Inferior parietal cortex (tissue), 1 donor: ENCODE data around the gene LRATD1.
A peak's percentile ranks its signal among the peaks of the same experiment; 100 is the strongest.
"Not testable (repeated sequence)": the region's sequence is repeated elsewhere in the genome, so short reads cannot be mapped to it uniquely, and the experiment has no call there.

Experiments
- DNase-seq: peaks from one replicate; pipeline ENCODE4 v3.0.0-alpha.2; 2016; ENCODE audit errors: extremely low spot score

Gene LRATD1

GRCh38 chr2:14632133-14632936 lies at the start of gene LRATD1:
TSS of gene LRATD1 (plus strand) at chr2:14632717. CDS start at chr2:14633980, 1,263 bp downstream.
- peak; percentile 71 for DNase-seq

- no peak for DNase-seq
Measured at GRCh38 chr2:14583059-14583458, 49.5 kb upstream of the LRATD1 start.

DNA sequence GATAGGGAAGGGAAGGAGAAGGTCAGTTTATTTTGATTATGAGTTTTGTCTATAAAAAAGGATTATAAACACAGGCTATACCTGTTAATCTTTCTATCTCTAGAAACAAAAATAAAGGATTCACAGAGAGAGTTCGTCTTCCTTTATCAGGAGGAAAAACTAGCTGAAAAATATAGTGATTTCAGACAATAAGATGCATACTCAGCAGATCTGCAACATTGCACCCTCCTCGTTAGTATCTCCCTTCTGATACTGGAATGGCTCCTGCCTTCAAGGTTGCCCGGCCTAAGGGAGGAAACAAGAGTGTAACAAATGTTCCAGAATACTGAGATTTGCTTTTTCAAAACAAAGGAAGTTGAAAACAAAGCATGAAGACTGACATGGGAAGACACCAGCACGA lies 48.7 kb upstream of the LRATD1 start:
- no peak for DNase-seq

GRCh38 chr2:14587119-14587518 lies 45.4 kb upstream of the LRATD1 start:
- no peak for DNase-seq

DNA sequence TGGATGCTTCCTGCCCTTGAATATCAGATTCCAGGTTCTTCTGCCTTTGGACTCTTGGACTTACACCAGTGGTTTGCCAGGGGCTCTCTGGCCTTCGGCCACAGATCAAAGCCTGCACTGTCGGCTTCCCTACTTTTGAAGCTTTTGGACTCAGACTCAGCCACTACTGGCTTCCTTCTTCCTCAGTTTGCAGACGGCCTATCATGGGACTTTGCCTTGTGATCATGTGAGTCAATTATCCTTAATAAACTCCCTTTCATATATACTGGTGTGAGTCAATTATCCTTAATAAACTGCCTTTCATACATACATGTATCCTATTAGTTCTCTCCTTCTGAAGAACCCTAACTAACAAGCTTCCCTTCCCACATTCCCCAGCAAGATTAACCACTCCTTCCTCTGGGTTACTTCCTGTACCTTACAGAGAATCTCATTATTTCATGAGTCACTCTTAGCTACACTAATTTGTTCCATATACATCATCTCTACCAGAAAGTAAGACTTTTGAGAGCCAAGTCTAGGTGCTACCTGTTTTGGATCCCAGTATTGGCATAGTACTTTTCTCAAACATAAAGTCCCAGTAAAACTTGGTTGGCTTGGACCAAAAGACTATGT lies 31.3 kb upstream of the LRATD1 start:
- no peak for DNase-seq

- DNase-seq: no peak
Measured at GRCh38 chr2:14602309-14602708, 30.2 kb upstream of the LRATD1 start.

DNA sequence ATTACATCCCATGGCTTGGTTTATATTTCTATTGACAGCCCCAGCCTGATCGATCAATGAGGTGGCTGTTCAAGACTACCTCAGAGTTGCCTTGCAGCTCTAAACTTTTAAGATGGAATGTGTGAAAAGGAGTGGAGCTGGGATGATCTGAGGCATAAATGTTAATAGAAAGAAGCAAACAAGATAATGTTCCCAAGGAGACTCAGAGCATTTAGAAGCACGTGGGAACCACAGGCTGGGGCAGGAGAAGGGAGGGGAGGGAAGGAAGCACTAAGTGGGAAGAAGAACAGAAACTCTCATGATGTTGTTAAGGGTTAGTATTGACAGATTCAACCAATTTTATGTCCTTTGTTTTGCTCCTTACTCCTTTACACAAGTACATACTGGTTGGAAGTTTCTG lies 28.8 kb upstream of the LRATD1 start:
- no peak for DNase-seq

DNA sequence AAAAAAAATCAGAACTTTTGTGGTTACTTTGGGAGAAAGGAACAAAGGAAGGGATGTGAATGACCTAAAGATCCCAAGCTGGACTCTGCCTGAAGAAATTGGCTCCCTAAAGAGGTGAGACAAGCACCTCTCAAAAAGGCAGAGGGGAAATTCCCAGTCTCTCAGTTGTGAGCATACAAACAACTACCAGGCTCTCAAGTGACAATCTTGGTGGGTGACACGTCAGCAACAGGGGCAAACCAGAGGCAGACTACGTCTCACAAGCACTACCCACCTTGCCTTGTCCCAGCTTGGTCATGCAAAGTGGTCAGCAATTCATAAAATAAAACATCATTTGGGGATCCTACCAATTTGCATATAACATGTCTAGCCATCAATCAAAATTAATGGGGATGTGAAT lies 24.3 kb upstream of the LRATD1 start:
- no peak for DNase-seq

- DNase-seq: no peak
Measured at GRCh38 chr2:14614017-14614416, 18.5 kb upstream of the LRATD1 start.

GRCh38 chr2:14615121-14615520 lies 17.4 kb upstream of the LRATD1 start:
- no peak for DNase-seq

DNA sequence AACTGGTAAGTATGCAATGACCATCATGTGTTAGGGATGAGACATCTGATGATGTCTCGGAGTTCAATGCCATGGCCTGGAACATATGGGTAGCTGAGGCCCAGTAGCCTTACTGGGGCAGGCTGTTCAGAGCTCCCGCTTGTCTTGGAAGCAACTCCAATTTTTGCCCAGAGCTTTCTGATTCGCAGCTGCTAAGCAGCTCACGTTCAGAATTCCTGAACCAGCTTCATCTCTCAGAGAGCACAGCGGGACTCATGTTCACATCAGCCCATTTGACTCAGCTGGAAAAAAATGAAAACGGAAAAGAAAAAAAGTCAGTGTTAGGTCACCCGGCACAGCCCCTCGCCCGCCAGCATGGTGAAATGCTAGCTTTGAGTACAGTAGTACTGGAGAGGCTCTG lies 16.8 kb upstream of the LRATD1 start:
- DNase-seq: no peak

DNA sequence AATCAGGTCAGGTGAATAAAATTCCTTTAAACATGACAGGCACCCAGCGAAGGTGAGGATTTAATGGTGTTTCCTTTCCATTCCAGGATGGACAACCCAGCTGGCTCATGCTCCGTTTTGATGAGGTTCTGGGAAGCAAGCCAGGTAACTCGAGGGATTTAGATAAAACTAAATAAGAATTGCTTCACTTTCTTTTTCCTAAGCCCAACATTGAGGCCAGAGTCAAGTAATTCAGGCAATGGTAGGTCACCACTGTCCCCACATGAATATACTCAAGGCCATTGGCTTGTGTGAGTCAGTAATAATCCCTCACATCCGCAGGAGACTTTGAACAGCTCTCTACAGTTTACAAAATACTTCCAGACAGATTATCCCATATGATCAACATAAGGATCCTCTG lies 16.2 kb upstream of the LRATD1 start:
- DNase-seq: no peak

- DNase-seq: no peak
Measured at GRCh38 chr2:14616950-14617349, 15.6 kb upstream of the LRATD1 start.

DNA sequence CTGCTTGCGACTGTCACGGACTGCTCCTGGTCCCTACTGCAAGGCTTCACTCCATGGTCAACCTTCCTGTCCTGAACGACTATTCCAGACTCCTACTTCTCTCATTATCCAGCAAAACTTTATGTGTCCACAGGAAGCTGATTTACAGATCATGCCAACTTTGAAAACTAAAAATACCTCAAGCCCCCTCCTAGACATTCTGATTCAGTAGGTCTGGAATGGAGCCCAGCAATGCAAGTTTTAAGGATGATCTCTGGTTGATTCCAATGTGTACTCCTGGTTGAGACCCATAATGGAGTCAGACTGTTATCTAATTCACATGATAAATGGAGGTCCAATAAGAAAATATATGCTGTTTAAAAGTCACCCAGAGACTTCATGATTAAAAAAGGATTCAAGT lies 13.1 kb upstream of the LRATD1 start:
- DNase-seq: no peak

- DNase-seq: no peak
Measured at GRCh38 chr2:14621114-14621513, 11.4 kb upstream of the LRATD1 start.

DNA sequence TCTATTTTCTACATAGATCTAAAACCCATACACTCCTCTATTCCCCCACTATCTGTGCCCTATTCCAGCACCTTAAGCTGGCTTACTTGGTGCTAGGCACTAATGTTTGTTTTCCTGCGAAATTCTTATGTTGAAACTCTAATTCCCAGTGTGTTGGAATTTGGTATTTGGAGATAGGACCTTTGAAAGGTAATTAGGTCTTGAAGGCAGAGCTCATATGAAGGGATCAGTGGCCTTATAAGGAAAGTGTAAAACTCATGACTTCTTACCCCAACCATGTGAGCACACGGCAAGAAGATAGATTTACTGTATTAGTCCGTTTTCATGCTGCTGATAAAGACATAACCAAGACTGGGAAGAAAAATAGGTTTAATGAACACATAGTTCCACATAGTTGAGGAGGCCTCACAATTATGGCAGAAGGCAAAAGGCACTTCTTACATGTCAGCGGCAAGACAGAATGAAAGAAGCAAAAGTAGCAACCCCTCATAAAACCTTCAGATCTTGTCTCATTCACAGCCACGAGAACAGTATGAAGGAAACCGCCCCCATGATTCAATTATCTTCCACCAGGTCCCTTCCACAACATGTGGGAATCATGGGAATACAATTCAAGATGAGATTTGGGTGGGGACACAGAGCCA lies 10.5 kb upstream of the LRATD1 start:
- no peak for DNase-seq

GRCh38 chr2:14622550-14622939 lies 10.0 kb upstream of the LRATD1 start:
- DNase-seq: not testable (repeated sequence)

DNA sequence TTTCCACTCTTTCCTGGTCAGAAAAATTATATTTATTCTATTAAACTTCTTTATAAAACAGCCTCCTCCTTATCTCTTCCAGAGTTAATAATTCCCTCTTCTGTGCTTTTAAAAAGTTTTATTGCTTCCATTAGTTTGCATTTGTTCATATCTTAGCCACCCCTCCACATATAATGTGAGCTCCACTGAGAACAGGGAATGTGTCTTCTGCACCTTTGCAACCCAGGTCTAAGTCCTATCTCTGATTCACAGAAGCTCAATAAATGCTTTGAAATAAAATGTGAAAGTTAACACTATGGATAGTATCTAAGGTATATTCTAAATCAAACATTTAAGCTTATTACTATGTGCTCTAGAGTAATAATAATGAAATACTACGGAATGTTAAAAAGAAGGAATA lies 9.3 kb upstream of the LRATD1 start:
- no peak for DNase-seq

DNA sequence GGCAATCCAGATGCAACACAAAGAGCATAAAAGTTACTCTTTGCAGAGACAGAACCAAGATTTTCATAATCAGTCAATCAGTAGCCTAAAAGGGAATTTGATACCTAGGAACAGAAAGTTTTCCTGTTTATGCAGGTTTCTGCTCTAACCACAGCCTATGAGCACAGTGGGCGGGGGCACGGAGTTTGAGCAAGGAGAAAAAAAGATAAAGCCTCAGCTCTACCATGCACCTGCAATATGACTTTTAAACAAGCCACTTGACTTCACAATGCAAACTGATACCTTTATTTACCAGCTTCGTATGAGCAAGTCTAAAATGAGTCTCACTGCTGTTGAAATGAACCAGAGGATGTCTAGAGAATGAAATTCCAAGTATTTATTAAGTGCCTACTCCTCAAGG lies 5.6 kb upstream of the LRATD1 start:
- DNase-seq: no peak

GRCh38 chr2:14628901-14629300 lies 3.6 kb upstream of the LRATD1 start:
- DNase-seq: no peak

DNA sequence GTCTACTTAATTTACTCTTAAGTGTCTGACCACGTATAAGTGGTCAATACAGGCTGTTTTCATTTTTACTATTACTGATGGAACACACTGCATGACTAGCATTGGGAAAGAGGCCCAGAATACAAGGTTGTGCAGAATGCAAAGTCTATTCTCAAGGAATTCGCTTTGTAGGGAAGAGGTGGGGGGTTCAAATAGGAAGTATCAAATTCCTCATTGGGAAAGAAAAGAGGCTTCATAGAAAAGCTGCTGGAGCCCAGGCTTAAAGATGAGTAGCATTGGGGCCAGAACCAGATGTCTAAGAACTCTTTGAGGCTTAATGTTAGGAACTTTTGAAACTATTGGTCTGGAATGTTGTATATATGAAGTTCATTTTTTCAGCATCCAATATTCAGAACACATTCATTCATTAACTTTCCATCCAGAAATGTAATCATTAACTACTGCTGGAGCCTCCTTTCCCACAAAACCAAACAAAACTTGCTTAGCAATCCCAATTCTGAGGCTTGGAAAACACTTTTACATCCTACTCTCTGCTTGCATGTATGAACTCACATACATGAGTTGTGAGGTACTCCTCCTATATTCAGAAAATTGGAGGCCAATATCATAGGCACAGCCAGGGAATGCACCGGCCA lies 994 bp upstream of the LRATD1 start:
- no peak for DNase-seq

GRCh38 chr2:14633061-14633460 lies 544 bp downstream of the LRATD1 start:
- DNase-seq: no peak
